Activated CD4-positive, alpha-beta T cell treated with anti-CD3 and anti-CD28 coated beads, Interleukin-2, amount 50 U/mL, for 1 hour (primary cell): Measurements from ENCODE around the gene COMMD1.
"Not testable (repeated sequence)": the region's sequence is repeated elsewhere in the genome, so short reads cannot be mapped to it uniquely, and the experiment has no call there.

Source experiments
- DNase-seq: peaks from one replicate; pipeline ENCODE4 v3.0.0-alpha.2; 2020

The COMMD1 gene

GRCh38 chr2:61966087-61966727, 60.7 kb downstream of the COMMD1 start:
- DNase-seq: no peak

GRCh38 chr2:61967262-61967661, 61.8 kb downstream of the COMMD1 start:
- DNase-seq: no peak

DNA sequence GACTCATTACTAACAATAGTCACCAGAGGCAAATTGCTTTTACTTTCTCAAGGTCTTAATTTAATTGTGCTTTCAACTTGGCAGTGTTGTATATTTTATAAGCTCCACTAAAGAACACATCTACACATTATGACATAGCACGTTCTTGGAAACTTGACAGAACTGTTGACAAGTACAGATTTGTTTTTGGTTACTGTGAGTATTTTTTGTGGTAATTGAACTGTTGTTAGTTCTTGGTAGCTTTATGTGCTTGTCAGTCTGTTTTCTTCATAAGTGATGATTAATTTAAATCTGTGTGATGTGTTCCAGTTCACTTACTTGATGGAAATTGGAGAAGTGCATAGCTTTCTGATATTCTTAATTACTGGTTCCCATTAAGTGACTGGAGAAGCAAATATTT, 63.9 kb downstream of the COMMD1 start:
- no peak for DNase-seq

- no peak for DNase-seq
Measured at GRCh38 chr2:61970807-61971556, 65.5 kb downstream of the COMMD1 start.

DNA sequence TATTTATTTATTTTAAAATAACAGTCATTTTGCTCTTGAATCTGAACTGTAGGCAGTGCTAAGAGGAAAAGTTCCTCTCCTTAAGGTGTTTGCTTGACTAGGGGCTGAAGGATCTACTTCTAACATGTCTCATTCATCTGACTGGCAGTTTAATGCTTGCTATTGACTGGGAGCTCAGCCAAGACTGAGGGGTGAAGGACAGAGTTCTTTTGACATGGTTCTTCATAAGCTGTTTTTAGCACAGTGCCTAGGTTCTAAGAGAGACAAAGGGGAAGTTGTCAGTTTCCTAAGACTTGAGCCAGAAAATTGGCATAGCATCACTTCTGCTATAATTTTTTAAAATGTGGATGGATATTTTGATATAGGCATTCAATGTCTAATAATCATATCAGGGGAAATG, 73.0 kb downstream of the COMMD1 start:
- DNase-seq: no peak

GRCh38 chr2:61980758-61981157, 75.3 kb downstream of the COMMD1 start:
- DNase-seq: no peak

GRCh38 chr2:61984682-61985081, 79.2 kb downstream of the COMMD1 start:
- no peak for DNase-seq

DNA sequence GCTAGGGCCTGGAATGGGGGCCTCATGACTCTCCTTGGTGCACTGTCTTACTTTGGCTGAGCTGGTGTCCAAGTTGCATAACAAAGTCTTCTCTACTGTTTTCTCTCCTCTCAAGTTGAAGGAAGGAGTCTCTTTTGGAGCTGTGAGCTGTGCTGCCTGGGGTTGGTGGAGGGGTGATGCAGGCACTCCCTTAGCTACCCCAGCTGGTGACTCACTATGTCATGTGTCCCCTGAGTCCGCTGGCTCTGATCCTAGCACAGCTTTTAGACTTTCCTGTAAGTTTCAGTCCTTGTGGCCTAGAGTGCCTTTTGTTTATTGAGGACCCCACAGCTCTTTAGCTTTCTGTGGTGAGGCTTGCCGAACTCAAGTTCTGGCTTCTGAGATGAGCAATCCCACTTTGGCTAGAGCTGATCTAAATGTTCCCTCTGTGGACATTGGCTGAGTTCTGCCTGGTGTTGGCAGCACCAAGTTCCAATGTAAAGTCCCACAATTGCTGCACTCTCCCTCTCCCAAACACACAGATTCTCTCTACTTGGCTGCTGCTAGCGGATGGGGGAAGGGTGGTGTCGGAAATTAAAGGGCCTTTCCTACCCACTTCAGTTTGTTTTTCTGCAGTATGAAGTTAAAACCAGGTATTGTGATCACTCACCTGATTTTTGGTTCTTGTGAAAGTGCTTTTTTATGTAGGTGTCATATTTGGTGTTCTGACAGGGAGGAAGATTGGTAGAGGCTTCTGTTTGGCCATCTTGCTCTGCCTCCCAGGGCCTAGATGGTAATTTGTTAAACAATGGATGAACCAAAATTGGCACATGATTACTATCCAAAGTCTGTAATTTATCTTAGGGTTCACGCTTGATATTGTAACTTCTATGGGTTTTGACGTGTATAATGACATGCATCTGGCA, 83.2 kb downstream of the COMMD1 start:
- no peak for DNase-seq

- DNase-seq: no peak
Measured at GRCh38 chr2:61993422-61994024, 88.0 kb downstream of the COMMD1 start.

DNA sequence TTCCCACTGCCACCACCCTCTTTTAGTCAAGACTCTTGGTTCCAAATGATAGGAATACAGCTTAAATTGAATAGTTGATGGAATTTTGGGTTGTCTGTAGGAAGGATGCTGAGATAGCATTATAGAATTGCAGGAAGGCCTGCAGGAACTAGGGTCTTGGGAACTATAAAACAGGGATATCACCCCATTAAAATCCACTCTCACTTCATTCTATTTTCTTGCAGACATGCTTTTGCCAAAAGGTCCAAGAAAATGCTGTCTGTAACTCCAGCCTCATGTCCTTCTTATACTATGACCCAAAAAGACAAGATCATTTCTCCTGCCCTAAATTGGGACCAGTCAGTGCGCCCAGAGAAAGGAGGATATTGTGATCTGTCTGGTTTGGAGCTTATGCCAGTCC, 89.1 kb downstream of the COMMD1 start:
- DNase-seq: no peak

GRCh38 chr2:61995065-61995464, 89.6 kb downstream of the COMMD1 start:
- DNase-seq: no peak

- no peak for DNase-seq
Measured at GRCh38 chr2:61995515-61995914, 90.0 kb downstream of the COMMD1 start.

DNA sequence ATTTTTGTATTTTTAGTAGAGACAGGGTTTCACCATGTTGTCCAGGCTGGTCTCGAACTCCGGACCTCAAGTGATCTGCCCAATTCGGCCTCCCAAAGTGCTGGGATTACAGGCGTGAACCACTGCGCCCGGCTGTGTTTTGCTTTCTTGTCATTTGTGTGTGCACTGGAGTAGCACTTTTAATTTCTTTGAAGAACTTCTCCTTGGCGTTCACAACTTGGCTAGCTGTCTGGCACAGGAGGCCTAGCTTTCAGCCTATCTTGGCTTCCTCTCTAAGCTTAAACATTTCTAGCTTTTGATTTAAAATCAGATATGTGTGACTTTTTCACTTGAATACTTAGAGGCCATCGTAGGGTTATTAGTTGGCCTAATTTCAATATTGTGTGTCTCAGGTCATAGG, 93.0 kb downstream of the COMMD1 start:
- DNase-seq: no peak

DNA sequence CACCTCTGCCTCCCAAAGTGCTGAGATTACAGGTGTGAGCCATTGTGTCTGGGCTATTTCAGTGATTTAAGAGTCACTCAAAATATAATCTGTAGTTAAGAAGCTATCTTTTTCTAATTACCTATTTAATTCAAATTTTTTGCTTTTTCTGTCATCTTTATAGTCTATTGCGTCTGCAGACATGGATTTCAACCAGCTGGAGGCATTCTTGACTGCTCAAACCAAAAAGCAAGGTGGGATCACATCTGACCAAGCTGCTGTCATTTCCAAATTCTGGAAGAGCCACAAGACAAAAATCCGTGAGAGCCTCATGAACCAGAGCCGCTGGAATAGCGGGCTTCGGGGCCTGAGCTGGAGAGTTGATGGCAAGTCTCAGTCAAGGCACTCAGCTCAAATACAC, 95.1 kb downstream of the COMMD1 start:
- DNase-seq: no peak

GRCh38 chr2:62001431-62001830, 96.0 kb downstream of the COMMD1 start:
- DNase-seq: no peak

DNA sequence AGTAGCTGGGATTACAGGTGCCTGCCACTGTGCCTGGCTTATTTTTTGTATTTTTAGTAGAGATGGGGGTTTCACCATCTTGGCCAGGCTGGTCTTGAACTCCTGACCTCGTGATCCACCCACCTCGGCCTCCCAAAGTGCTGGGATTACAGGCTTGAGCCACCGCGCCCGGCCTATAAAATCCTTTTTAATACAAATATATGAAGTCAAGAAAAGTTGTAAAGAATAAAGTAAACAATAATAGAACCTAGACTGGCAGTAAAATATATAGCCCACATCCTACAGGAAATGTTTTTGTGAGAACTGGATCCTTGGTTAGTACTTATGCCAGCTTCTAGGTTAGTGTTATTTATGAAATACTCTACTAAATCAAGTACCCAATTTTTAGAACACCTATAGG, 99.0 kb downstream of the COMMD1 start:
- DNase-seq: not testable (repeated sequence)

- no peak for DNase-seq
Measured at GRCh38 chr2:62007555-62007954, 102.1 kb downstream of the COMMD1 start.

- DNase-seq: no peak
Measured at GRCh38 chr2:62010632-62011256, 105.3 kb downstream of the COMMD1 start.

GRCh38 chr2:62013641-62014040, 108.2 kb downstream of the COMMD1 start:
- no peak for DNase-seq

- no peak for DNase-seq
Measured at GRCh38 chr2:62014102-62014501, 108.6 kb downstream of the COMMD1 start.

DNA sequence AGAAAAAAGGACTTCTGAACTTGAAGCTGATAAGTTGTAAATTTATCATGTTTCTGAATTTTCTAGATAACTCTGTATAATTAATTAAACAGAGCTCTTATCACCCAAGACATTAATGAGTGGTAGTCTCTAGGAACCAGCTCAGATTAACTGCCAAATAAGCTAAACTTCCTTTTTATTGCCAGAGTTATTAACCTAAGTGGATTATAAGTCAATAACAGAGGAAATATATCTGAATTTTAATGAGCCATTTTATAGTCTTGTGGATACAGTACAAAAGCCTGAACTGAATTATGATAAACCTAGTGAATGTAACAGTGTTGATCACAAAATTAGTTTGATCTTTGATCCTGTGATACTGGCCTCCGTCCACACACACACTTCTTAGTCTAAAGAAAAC, 111.5 kb downstream of the COMMD1 start:
- no peak for DNase-seq

GRCh38 chr2:62029910-62030309, 124.4 kb downstream of the COMMD1 start:
- no peak for DNase-seq

DNA sequence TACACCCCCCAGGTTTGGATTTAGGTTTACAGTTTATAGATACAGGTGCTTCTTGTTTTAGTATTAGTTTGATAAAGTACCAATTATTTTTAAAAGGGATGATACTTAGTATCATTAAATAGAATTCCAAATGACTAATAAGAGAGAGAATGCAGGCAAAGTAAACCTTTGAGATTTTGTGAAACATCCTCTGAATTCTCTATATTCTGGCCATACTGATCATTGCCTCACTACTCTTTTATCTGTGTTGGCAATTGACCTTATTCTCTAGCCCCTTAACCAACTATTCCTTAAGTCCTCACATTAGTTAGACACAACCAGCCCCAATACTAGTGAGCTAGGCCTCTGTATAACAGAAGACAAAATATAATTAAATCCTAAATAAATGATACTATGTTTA, 125.4 kb downstream of the COMMD1 start:
- no peak for DNase-seq
